A549 (cell line): ENCODE data around the gene PITPNC1. TPM values are rescaled to one million over a fixed set of nuclear protein-coding genes. Genes with fewer than 3 reads are reported as not detected.
A peak's percentile ranks its signal among the peaks of the same experiment; 100 is the strongest.

Experiments used
- ATAC-seq, 2 experiments: fragments of 200-7000 bp in 1 of 2; fragments of >200 bp in 1 of 2; cut with Nextera tagmentation in 1 of 2; cut with Tn5 transposase in 1 of 2; 3 replicates each; pipeline versions ENCODE4 v1.8.0 to v1.9.1; 2018 to 2020; ENCODE audit warnings: mild to moderate bottlenecking in 1 of 2, moderate library complexity in 1 of 2
- CTCF ChIA-PET: fragments of 300-600 bp; sonication (Branson Sonifier 250); formaldehyde crosslinking; extraction: SDS; loops from one replicate; lab custom pipeline; 2021; ENCODE audit warnings: antibody characterized with exemption, inconsistent platforms; lab: Yijun Ruan, JAX
- POLR2A ChIA-PET: fragments of 350-600 bp; formaldehyde crosslinking; extraction: SDS; loops from one replicate; lab custom pipeline; 2021; ENCODE audit warnings: antibody characterized with exemption, inconsistent platforms; lab: Yijun Ruan, JAX
- DNase-seq, 2 experiments: peaks; one replicate each; pipeline versions ENCODE4 v3.0.0 to v3.0.0-alpha.2; 2011 to 2016; ENCODE audit warnings: low read depth in 1 of 2, low spot score in 1 of 2
- FAIRE-seq: peaks from 2 replicates; lab custom pipeline; 2011; peaks lifted over from hg19 to GRCh38; lab: Jason Lieb, UNC
- H3K27ac ChIP-seq, 2 experiments: fragments of >200 bp; sonication (Bioruptor Twin); formaldehyde crosslinking; 3 replicates each; pipeline ENCODE4 v1.5.1; 2016 to 2017
- H3K4me1 ChIP-seq: fragments of >200 bp; sonication (Bioruptor Twin); formaldehyde crosslinking; 3 replicates; pipeline ENCODE4 v1.6.1; 2016
- H3K4me2 ChIP-seq: fragments of >200 bp; sonication (Bioruptor Twin); formaldehyde crosslinking; 3 replicates; pipeline ENCODE4 v1.6.1; 2016
- H3K4me3 ChIP-seq: fragments of >200 bp; sonication (Bioruptor Twin); formaldehyde crosslinking; 3 replicates; pipeline ENCODE4 v1.5.1; 2016
- H3K9me3 ChIP-seq: fragments of >200 bp; sonication (Bioruptor Twin); formaldehyde crosslinking; 3 replicates; pipeline ENCODE4 v1.6.1; 2016
- CBX8 ChIP-seq: fragments of 200-600 bp; sonication (generic); IDR thresholded peaks from 2 replicates; pipeline ENCODE4 v1.6.1; 2016
- CEBPB ChIP-seq, 2 experiments: fragments of >200 bp in 1 of 2; sonication (Bioruptor Twin) in 1 of 2; formaldehyde crosslinking in 1 of 2; IDR thresholded peaks; 2 replicates each; pipeline ENCODE4 v1.6.1; 2012 to 2016
- CTCF ChIP-seq: fragments of >200 bp; sonication (Bioruptor Twin); formaldehyde crosslinking; IDR thresholded peaks from 3 replicates; pipeline ENCODE4 v1.5.1; 2016
- EHF ChIP-seq: fragments of 250-450 bp; sonication (Bioruptor Pico); IDR thresholded peaks from 2 replicates; pipeline ENCODE4 v1.5.0; 2020; ENCODE audit warnings: mild to moderate bottlenecking
- EHMT2 ChIP-seq: fragments of 200-600 bp; sonication (generic); IDR thresholded peaks from 2 replicates; pipeline ENCODE4 v1.6.1; 2016; ENCODE audit warnings: antibody characterized with exemption, low read depth, mild to moderate bottlenecking, moderate library complexity
- ELK1 ChIP-seq: fragments of 150-350 bp; IDR thresholded peaks from 2 replicates; pipeline ENCODE4 v1.6.1; 2014; ENCODE audit warnings: low read depth, mild to moderate bottlenecking, low read length
- EP300 ChIP-seq, 2 experiments: fragments of >200 bp; sonication (Bioruptor Twin); formaldehyde crosslinking; IDR thresholded peaks; 2 replicates in 1 of 2; 3 replicates in 1 of 2; pipeline ENCODE4 v1.6.1; 2016 to 2017
- ESRRA ChIP-seq: fragments of 150-350 bp; IDR thresholded peaks from 2 replicates; pipeline ENCODE4 v1.6.1; 2014; ENCODE audit warnings: mild to moderate bottlenecking, low read length, borderline replicate concordance
- FOSL2 ChIP-seq, 2 experiments: fragments of 450-650 bp in 1 of 2; fragments of >200 bp in 1 of 2; sonication (Bioruptor Twin) in 1 of 2; formaldehyde crosslinking; IDR thresholded peaks; 2 replicates each; pipeline versions ENCODE4 v1.5.0 to v1.6.1; 2016 to 2020; ENCODE audit warnings: mild to moderate bottlenecking in 1 of 2, moderate library complexity in 1 of 2
- HMGXB4 ChIP-seq: fragments of 250-450 bp; sonication (Bioruptor Pico); IDR thresholded peaks from 2 replicates; pipeline ENCODE4 v1.5.0; 2021; ENCODE audit warnings: mild to moderate bottlenecking, moderate library complexity, borderline replicate concordance
- JUNB ChIP-seq: fragments of >200 bp; sonication (Bioruptor Twin); formaldehyde crosslinking; IDR thresholded peaks from 2 replicates; pipeline ENCODE4 v1.6.1; 2016
- KDM1A ChIP-seq: fragments of 200-600 bp; sonication (generic); IDR thresholded peaks from 2 replicates; pipeline ENCODE4 v1.6.1; 2016; ENCODE audit warnings: low read depth, mild to moderate bottlenecking
- KDM5A ChIP-seq: fragments of 200-600 bp; sonication (generic); IDR thresholded peaks from 2 replicates; pipeline ENCODE4 v1.6.1; 2016; ENCODE audit warnings: antibody characterized with exemption, mild to moderate bottlenecking
- MAFK ChIP-seq: fragments of 450-650 bp; IDR thresholded peaks from 2 replicates; pipeline ENCODE4 v1.6.1; 2014; ENCODE audit not compliant: partially characterized antibody
- MYC ChIP-seq: IDR thresholded peaks from 2 replicates; pipeline ENCODE4 v1.6.1; 2012; ENCODE audit warnings: mild to moderate bottlenecking, inconsistent platforms, low read length, improper control_type of control experiment, borderline replicate concordance
- NR3C1 ChIP-seq: fragments of >200 bp; sonication (Bioruptor Twin); formaldehyde crosslinking; IDR thresholded peaks from 3 replicates; pipeline ENCODE4 v1.6.1; 2017
- POLR2A ChIP-seq: IDR thresholded peaks from 2 replicates; pipeline ENCODE4 v1.6.1; 2012; ENCODE audit warnings: mild to moderate bottlenecking, low read length
- RARB ChIP-seq: fragments of 250-450 bp; sonication (Bioruptor Pico); IDR thresholded peaks from 2 replicates; pipeline ENCODE4 v1.8.0; 2021; ENCODE audit warnings: mild to moderate bottlenecking, moderate library complexity
- REST ChIP-seq: fragments of 200-600 bp; sonication (generic); IDR thresholded peaks from 2 replicates; pipeline ENCODE4 v1.6.1; 2016; ENCODE audit warnings: antibody characterized with exemption, mild to moderate bottlenecking, moderate library complexity
- RNF2 ChIP-seq: fragments of 200-600 bp; sonication (generic); IDR thresholded peaks from 2 replicates; pipeline ENCODE4 v1.6.1; 2016; ENCODE audit warnings: low read depth, mild to moderate bottlenecking, antibody characterized with exemption, moderate library complexity, borderline replicate concordance
- SMC3 ChIP-seq: fragments of >200 bp; sonication (Bioruptor Twin); formaldehyde crosslinking; IDR thresholded peaks from 3 replicates; pipeline ENCODE4 v1.6.1; 2018; ENCODE audit warnings: inconsistent platforms
- TFCP2L1 ChIP-seq: fragments of 250-450 bp; sonication (Bioruptor Pico); IDR thresholded peaks from 2 replicates; pipeline ENCODE4 v1.5.0; 2021; ENCODE audit warnings: mild to moderate bottlenecking
- USF2 ChIP-seq: fragments of 450-650 bp; IDR thresholded peaks from 2 replicates; pipeline ENCODE4 v1.6.1; 2014; ENCODE audit warnings: antibody characterized with exemption
- ZFP36 ChIP-seq: fragments of 450-650 bp; IDR thresholded peaks from 2 replicates; pipeline ENCODE4 v1.6.1; 2014; ENCODE audit warnings: borderline replicate concordance; ENCODE audit not compliant: partially characterized antibody
- ZSCAN20 ChIP-seq: fragments of 250-450 bp; sonication (Bioruptor Pico); IDR thresholded peaks from 2 replicates; pipeline ENCODE4 v1.8.0; 2022; ENCODE audit warnings: mild to moderate bottlenecking, moderate library complexity
- WGBS: methylation state at CpG from one replicate; pipeline ENCODE4 v1.1.6; 2017; ENCODE audit errors: missing lambda C conversion rate; 5-methylcytosine and 5-hydroxymethylcytosine counted together
- polyA plus RNA-seq, 4 experiments: library from polyadenylated mRNA; depleted of rRNA in 3 of 4; stranded (reverse); fragments of >200 nt; fragmentation: RNase III in 1 of 4; extraction: RNeasy Plus Mini Kit Qiagen cat#74134 plus additional on column Dnase treatment in 1 of 4; gene quantifications; 2 replicates in 3 of 4; 3 replicates in 1 of 4; pipeline ENCODE4 v1.2.3, GENCODE V29; 2011 to 2017

The PITPNC1 gene
- polyA plus RNA-seq, 2 of the 4 experiments (the other 2 are of a cell fraction), result 3.7 to 11.2 TPM

GRCh38 chr17:67606896-67607604, 230.0 kb downstream of the PITPNC1 start:
- no peaks in the 10 kb centered on the region for H3K9me3 ChIP-seq
- peaks cover 7% of the 10 kb centered on the region; the same call in 1 of the 3 replicates for H3K4me1 ChIP-seq
- ATAC-seq (peak; percentile 35 to 68; a peak in 3 of 6 replicates), DNase-seq (no peak), FAIRE-seq (no peak)
- CTCF ChIA-PET, result interaction anchor here (1.0 to 6.2 kb wide), 5 partner anchors 12 to 232 kb away, joined by 3 to 23 read pairs (median 4); no protein-coding TSS in a partner anchor
- H3K27ac ChIP-seq, result no peak overlapping the region
- TF ChIP-seq MYC (no peak), HMGXB4 (CRISPR knock-in tag) (no peak), CEBPB (IDR thresholded peaks at IDR 0.05) (no peak), EHF (CRISPR knock-in tag) (no peak), JUNB (no peak), EHMT2 (no peak), CTCF (no peak), ZSCAN20 (CRISPR knock-in tag) (no peak), RARB (CRISPR knock-in tag) (no peak), POLR2A (no peak), MAFK (no peak), CBX8 (no peak), KDM5A (no peak), SMC3 (no peak), TFCP2L1 (no peak), NR3C1 (no peak), ESRRA (no peak), USF2 (no peak), EP300 (IDR thresholded peaks at IDR 0.05) (no peak)
- no peak overlapping the region for H3K4me3 ChIP-seq
- WGBS, result 80% methylated on average over 10 of the region's 10 CpGs
- POLR2A ChIA-PET, result no interaction called here
- no peak overlapping the region for H3K4me2 ChIP-seq

- ChIA-PET CTCF (interaction anchor here (0.6 to 6.2 kb wide), 10 partner anchors 15 to 588 kb away, joined by 3 to 23 read pairs (median 3); no protein-coding TSS in a partner anchor), POLR2A (no interaction called here)
- Histone ChIP-seq H3K27ac (no peak overlapping the region), H3K4me2 (no peak overlapping the region), H3K4me3 (no peak overlapping the region), H3K4me1 (peaks cover 7% of the 10 kb centered on the region; the same call in 1 of the 3 replicates), H3K9me3 (no peaks in the 10 kb centered on the region)
- ATAC-seq, result no peak
- WGBS, result 85% methylated on average over 8 of the region's 8 CpGs
- no peak for DNase-seq
- no peak for FAIRE-seq
- TF ChIP-seq SMC3 (no peak), RNF2 (no peak), FOSL2 (IDR thresholded peaks at IDR 0.05) (no peak), FOSL2 (CRISPR knock-in tag; IDR thresholded peaks at IDR 0.05) (no peak), CBX8 (no peak), ZSCAN20 (CRISPR knock-in tag) (no peak), KDM1A (no peak), JUNB (no peak), ELK1 (no peak), ZFP36 (no peak), REST (no peak), CEBPB (IDR thresholded peaks at IDR 0.05) (no peak), CTCF (no peak)
These were observed 233.0 kb downstream of the PITPNC1 start for GRCh38 chr17:67610061-67610460.
